GM12865 (cell line): ENCODE data around the gene ZNF823.
"Not testable (repeated sequence)": the region's sequence is repeated elsewhere in the genome, so short reads cannot be mapped to it uniquely, and the experiment has no call there.

Experiments used
- DNase-seq: peaks from one replicate; pipeline ENCODE4 v3.0.0; 2010; ENCODE audit warnings: low read depth
- H3K4me3 ChIP-seq: 2 replicates; pipeline ENCODE4 v1.5.1; 2011; ENCODE audit warnings: mild to moderate bottlenecking, low read depth, low read length, control low read depth
- TF ChIP-seq, protein P1 (sequence below): IDR thresholded peaks from 2 replicates; pipeline ENCODE4 v1.5.1; 2011; ENCODE audit warnings: low read length, control low read depth, low read depth, inconsistent platforms; ENCODE audit not compliant: insufficient read depth; ENCODE audit errors: missing control alignments

The ZNF823 gene

DNA sequence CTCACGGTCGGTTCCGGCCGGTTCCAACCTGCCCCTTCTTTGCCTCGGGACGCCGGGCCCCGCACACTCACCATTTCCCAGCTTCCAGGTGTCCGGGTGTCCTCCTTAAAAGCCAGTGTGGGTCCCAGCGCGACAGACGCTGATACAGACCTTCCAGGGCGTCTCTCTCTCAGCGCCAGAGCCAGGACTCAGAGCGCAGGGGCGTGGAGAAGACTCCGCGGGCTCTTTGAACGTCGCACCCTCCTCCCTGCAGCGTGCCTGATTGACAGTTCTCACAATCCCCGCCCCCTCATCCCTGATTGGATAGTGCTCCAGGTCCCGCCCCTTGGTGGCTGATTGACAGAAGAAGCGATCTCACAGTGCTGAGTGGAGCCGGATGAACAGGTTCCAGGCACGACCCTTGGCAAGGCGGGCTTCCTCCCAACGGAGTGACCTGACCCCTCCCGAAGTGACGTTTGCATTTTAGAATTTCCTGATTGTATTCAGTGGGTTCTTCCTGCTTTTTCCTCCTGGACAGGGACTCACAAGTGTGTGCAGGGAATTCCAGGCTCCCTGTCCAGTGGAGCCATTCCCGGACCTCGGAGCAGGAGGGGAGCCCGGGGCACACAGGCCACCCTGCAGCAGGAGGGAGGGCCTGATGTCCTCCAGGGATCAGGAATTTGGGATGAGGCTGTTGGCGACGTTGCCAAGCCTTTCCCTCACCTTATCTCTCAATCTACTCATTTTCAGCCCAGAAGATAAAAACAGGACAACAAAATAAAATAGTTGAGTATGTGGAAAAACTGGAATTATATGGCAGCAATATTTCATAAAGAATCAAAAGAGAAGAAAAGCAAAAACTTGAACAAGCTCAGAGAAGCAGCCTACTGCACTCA is at the start of gene ZNF823:
TSS of gene ZNF823 (minus strand) at position 201 of the 875 bp plus-strand sequence. CDS start at position 74, 127 bp downstream.
- peak within 1 kb of the TSS; percentile 81 for H3K4me3 ChIP-seq
- DNase-seq, result peak; percentile 98
- TF ChIP-seq, protein P1, sequence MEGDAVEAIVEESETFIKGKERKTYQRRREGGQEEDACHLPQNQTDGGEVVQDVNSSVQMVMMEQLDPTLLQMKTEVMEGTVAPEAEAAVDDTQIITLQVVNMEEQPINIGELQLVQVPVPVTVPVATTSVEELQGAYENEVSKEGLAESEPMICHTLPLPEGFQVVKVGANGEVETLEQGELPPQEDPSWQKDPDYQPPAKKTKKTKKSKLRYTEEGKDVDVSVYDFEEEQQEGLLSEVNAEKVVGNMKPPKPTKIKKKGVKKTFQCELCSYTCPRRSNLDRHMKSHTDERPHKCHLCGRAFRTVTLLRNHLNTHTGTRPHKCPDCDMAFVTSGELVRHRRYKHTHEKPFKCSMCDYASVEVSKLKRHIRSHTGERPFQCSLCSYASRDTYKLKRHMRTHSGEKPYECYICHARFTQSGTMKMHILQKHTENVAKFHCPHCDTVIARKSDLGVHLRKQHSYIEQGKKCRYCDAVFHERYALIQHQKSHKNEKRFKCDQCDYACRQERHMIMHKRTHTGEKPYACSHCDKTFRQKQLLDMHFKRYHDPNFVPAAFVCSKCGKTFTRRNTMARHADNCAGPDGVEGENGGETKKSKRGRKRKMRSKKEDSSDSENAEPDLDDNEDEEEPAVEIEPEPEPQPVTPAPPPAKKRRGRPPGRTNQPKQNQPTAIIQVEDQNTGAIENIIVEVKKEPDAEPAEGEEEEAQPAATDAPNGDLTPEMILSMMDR, result no peak

DNA sequence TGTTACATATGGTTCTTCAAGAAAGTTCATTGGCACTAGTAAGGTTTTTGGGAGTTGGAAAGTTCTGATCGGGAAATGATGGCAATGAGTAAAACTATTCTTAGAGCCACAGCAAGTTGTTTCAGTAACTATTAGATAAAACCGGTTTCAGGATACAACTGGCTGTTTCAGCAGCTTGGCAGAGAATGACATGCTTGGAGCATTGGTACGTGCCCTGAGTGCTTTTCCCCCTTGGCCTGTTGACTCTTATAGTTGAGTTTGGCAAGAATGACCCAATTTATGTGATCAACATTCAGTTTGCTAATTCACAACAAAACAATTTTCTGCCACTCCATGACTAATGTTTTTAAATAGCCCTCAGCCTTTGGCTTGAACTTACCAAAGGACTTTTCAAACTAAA is 48.8 kb upstream of the ZNF823 start:
- TF ChIP-seq, protein P1, result no peak
- DNase-seq, result no peak
- H3K4me3 ChIP-seq, result no peak overlapping the region

GRCh38 chr19:11784356-11784755 is 45.6 kb upstream of the ZNF823 start:
- TF ChIP-seq, protein P1, result no peak
- no peak for DNase-seq
- no peak overlapping the region for H3K4me3 ChIP-seq

DNA sequence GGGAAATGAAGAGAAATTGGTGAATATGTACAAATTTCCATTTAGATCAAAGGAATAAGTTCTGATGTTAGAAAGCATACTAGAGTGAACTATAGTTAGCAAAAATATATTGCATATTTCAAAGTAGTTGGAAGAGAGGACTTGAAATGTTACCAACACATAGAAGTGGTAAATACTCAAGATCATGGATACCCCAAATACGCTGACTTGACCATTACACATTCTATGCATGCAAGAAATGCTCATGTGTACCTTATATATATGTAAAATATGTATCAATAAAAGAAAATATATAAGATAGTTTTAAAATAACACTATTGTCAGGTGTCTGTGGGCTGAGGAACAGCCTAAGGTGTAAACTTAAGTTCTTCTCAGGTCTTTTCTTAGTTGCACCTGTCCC is 45.0 kb upstream of the ZNF823 start:
- no peak for DNase-seq
- no peak overlapping the region for H3K4me3 ChIP-seq
- TF ChIP-seq, protein P1, result no peak

- H3K4me3 ChIP-seq, result no peak overlapping the region
- TF ChIP-seq, protein P1, result no peak
- peak; percentile 12 for DNase-seq
These were observed 42.7 kb upstream of the ZNF823 start for GRCh38 chr19:11781295-11782057.

DNA sequence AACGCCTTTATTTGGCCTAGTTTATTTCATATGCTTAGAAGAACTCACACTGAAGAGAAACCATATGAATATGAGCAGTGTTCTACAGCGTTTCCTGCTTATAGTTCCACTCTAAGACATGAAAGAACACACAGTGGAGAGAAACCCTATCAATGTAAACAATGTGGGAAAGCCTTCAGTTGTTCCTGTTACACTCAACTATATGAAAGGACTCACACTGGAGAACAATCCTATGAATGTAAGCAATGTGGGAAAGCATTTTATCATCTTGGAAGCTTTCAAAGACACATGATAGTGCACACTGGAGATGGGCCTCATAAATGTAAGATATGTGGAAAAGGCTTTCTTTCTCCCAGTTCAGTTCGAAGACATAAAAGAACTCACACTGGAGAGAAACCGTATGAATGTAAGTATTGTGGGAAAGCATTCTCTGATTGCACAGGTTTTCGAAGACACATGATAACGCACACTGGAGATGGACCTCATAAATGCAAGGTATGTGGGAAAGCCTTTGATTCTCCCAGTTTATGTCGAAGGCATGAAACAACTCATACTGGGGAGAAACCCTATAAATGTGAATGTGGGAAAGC is 41.8 kb upstream of the ZNF823 start:
- no peak for DNase-seq
- no peak overlapping the region for H3K4me3 ChIP-seq
- TF ChIP-seq, protein P1, result no peak

- not testable (repeated sequence) for H3K4me3 ChIP-seq
These were observed 37.9 kb upstream of the ZNF823 start for GRCh38 chr19:11776669-11777068.

GRCh38 chr19:11771520-11771919 is 32.8 kb upstream of the ZNF823 start:
- DNase-seq, H3K4me3 ChIP-seq: not testable (repeated sequence)

More at GRCh38 chr19:11776669-11777068, 37.9 kb upstream of the ZNF823 start:
- not testable (repeated sequence) for DNase-seq
